Amniotic stem cell (primary cell): Measurements from ENCODE around the gene GRM1.

Source experiments
- DNase-seq: peaks from one replicate; lab custom pipeline; 2025; lab: John Stamatoyannopoulos, UW

GRM1 gene

DNA sequence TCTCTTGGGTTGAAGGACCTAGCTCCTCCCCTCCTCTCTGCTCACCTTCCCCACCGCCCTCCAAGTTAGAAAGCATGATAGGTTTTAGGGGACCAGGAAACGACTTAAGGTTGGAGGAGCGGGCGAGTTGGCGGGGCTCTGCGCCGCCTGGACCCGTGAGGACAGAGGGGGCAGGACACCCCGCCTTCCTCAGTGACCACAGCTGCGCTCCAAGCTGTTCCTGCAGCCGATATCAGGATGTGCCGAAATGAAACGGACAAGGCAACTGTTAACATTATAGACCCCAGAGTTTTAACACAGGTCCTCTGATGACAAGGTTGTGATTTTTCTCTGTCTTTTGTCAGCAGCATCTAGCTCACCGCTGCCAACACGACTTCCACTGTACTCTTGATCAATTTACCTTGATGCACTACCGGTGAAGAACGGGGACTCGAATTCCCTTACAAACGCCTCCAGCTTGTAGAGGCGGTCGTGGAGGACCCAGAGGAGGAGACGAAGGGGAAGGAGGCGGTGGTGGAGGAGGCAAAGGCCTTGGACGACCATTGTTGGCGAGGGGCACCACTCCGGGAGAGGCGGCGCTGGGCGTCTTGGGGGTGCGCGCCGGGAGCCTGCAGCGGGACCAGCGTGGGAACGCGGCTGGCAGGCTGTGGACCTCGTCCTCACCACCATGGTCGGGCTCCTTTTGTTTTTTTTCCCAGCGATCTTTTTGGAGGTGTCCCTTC lies at the start of gene GRM1:
Gene GRM1, plus strand, starts transcription at position 212 of the 722 bp plus-strand sequence. Its CDS starts 456 bp downstream, at position 668.
- DNase-seq, result no peak

DNA sequence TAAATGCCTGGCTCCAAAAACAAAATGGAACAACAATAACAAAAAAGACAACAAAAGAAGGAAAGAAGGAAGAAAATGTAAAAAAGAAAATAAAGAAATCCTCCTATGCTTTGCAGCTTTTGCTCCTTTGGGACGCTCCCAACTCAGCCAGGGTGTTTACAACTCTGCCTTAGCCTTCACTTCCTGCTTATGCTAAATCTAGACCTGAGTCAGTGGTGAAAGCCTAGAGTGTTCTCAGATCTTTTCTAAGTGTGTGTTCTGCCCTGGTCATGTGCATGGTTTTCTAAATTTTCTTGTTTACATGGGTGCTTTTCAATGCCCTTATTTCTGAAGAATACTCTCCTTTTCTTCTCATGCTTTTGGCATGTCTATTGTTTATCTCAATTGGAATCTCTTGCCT lies 19.5 kb upstream of the GRM1 start:
- DNase-seq, result no peak

DNA sequence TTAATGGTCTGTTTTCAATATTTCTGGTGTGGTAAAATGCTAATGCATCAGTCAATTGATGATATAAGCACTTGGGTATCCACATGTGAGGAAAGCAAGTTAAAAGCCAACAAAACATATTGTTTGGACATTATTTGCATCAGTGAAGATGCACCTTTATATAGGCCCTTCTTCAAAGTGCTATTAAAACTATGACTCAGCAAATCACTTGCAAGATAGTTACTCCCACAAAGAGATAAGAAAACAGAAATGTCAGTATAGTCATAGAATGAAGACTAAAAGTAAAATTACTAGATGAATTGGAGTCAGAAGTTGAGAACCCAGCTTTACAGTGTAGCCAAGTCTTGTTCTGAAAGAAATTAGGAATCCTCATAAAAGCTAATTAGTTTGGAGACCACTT lies 14.6 kb upstream of the GRM1 start:
- DNase-seq, result no peak

DNA sequence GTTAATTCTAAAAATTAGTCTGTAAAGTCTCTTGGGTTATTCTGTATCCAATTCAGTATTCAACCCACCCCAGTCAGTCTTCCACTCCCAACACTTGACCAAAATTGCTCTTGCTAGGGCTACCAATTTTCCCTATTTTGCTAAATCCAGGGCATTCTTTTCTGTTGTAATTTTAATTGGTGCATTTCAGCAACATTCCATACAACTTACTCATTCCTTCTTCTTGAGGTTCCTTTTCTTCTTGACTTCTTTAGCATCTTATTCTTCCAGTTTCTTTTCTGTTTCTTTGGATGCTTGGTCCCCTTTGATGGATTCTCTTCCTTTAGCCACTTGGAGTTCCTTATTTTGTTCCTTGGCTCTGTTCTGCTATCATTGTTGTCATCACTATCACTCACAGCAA lies 11.2 kb upstream of the GRM1 start:
- no peak for DNase-seq

DNA sequence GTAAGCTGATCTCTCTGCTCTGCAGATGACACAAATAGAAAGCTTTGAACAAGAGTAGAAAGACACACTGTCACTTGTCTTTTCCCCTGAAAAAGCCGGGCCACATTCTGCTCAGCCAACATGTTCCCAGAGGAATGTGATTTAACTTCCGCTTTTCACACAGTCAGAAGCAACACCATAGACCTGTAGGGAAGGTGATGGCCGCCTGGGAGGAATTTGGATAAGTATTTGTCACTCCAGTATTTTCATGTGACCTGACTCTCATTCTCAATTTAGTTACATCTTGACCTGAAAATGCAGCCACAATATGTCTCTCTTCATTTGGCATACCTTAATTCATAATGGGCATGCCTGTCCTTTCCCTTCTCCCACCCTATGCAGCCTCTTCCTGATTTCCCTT lies 2.0 kb upstream of the GRM1 start:
- no peak for DNase-seq

DNA sequence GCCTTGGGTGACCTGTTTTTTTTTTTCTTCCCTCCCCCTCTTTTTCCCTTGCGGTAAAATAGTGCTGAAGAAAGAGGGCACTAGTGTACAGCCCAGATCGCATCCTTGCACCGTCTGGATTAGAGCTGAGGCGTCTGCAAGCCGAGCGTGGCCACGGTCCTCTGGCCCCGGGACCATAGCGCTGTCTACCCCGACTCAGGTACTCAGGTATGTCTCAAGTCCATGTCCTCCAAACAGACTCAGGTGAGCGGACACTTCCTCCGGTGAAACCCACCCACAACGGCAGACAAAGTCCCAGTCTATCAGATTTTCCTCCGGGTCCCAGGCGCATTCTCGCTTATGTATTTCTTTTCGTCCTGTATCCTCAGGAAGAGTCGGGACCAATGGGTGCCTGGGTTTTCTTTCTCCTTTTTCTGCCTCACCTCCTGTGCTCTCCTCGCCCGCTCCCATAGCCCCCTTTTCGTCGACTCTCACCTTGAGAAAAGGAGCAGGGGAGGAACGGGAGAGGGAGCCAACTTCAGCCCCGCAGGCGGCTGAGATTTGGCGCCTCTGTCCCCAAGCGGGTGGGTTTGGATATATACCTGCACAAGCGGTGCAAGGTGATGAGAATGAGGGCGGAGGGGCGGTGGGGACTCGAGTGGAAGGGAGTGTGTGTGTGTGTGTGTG lies 1.1 kb upstream of the GRM1 start:
- no peak for DNase-seq

DNA sequence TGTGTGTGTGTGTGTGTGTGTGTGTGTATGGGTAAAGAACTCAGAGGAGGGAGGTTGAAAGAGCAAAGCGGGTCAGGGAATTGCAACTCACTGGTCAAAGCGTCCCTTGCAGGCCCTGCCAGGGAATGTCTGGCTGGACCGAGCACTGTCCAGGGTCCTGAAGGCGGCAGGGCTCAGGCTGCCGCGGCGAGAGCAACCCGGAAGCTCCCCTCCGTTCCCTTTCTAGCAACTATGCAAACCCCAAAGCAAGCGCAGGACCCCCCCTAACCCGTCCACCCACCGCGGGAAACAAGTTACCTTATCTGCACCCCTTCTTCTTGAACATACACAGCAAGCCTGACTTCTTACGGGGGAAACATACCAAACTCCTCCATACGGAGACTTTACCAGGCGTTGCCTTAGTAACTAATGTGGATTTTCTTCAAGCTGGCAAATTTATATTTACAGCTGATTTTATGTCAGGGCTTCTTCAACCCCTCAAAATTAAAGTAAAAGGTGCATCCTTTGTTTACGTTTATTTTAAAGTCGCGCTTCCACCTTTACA lies 538 bp upstream of the GRM1 start:
- peak; percentile 23 for DNase-seq

DNA sequence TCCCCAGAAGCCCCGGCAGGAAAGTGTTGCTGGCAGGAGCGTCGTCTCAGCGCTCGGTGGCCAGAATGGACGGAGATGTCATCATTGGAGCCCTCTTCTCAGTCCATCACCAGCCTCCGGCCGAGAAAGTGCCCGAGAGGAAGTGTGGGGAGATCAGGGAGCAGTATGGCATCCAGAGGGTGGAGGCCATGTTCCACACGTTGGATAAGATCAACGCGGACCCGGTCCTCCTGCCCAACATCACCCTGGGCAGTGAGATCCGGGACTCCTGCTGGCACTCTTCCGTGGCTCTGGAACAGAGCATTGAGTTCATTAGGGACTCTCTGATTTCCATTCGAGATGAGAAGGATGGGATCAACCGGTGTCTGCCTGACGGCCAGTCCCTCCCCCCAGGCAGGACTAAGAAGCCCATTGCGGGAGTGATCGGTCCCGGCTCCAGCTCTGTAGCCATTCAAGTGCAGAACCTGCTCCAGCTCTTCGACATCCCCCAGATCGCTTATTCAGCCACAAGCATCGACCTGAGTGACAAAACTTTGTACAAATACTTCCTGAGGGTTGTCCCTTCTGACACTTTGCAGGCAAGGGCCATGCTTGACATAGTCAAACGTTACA lies 817 bp downstream of the GRM1 start:
- DNase-seq, result no peak

DNA sequence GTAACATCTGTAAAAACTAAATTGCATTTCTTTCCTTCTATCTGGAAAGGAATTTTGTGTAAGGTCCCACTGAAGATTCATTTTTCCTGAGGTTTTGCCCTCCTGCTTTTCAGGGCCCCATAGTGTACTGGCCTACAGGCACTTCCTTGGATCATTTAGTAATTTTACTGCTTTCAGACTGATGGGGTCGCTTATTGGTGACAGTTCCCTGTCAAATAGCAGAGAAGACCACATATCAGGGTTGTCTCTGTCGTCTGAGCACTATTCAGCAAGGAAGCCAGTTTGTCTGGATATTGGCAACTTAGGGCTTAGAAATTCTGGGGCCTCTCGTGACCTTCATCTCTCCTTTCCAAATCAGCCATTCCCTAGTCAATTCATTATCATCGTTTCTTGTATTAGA lies 3.5 kb downstream of the GRM1 start:
- DNase-seq, result no peak

DNA sequence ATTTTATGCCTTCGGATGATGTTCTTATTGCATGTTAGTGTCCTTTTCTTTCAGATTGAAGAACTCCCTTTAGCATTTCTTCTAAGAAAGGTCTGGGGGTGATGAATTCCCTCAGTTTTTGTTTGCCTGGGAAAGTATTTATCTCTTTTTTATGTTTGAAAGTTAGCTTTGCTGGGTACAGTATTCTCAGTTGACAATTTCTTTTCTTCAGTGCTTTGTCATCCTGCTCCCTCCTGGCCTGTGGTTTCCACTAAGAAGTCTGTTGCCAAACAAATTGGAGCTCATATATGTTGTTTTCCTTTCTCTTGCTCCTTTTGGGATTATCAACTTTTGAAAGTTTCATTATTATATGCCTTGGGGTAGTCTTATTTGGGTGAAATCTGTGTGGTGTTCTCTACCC lies 11.5 kb downstream of the GRM1 start:
- no peak for DNase-seq

DNA sequence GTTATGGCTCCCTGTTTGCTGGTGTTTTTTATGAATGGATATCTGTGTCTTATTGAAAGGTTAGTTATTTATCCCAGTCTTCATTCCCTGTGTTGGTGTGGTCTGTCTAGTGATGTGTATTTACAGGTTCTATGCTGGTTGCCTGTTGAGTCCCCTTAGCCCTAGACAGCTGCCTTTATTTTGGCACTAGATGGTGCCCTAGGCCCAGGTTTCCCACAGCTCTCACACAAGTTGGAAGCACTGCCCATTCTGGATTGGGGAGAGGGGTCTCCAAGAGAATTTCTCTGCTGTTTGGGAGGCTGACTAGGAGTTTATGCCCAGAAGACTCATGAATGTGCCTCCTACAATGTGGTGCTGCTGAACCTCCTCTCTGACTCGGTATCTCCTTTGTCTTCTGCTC lies 12.4 kb downstream of the GRM1 start:
- no peak for DNase-seq

DNA sequence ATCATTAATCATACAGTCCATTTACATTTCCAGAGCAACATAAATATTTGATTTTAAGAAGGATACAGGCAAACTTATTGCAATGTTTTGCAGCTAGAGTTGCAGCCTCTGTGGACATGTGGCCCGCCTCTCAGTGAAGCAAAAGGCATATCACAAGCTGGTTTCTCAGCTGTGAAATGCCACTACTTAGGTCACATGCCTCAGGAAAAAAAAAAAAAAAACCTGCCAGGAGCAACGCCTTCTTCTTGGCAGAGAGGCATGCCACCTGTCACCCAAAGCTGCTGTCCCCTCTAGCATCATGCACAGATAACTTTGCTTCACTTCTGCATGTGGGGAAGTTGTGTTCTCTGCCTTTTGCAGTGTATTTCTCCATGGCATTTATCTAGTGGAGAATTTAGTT lies 18.5 kb downstream of the GRM1 start:
- no peak for DNase-seq

DNA sequence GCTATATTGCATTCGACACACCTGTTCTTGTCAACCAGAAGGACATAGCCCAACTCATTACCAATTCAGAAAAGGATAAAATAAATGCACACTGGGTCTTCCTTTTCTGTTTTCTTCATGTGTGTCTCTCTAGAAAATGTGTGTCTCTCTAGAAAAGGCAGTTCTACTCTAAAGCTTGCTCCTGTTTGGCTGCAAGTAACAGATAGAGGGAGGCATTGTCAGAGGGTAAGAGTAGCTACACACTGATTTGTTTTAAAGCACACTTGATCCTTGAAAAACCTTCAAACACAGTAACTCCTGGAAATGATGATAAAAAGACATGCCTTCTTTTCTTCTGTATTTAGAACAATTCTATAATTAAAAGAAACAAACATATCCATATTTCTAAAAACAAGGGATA lies 21.3 kb downstream of the GRM1 start:
- no peak for DNase-seq

DNA sequence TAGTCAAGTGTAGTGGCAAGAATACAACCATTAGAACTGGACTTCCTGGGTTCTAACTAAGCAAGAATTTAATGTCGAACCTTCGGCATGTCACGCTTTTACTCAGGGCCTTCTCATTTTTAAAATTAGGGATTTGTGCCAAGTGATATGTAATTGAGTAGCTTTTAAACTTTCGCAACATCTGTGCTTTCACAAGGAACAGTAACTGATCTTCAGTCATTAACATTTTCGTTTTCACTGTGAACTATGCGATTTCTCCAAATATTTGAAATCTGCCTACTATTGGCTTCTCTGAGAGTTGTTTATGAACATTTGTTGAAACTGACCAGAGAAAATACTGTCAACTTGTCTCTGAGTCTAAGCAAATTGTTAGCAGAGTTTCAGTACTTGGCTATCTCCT lies 27.6 kb downstream of the GRM1 start:
- DNase-seq, result no peak

DNA sequence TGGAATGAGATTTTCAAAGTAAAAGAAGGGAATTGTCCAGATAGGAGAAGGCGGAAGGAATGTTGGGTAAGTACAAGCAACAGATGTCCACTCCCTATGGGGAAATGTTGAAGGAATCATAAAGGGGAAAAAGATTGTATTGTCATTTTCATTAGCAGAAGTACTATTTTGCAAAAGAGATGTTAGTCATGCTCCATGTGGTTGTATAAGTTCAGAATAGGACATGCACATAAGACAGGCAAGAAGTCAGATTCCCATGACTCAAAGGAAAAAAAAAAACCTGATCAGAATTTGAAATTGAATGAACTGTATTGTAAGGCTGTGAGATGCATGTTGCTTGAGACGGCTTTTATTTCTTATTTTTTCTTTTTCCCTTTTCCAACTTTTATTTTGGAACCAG lies 36.8 kb downstream of the GRM1 start:
- no peak for DNase-seq

DNA sequence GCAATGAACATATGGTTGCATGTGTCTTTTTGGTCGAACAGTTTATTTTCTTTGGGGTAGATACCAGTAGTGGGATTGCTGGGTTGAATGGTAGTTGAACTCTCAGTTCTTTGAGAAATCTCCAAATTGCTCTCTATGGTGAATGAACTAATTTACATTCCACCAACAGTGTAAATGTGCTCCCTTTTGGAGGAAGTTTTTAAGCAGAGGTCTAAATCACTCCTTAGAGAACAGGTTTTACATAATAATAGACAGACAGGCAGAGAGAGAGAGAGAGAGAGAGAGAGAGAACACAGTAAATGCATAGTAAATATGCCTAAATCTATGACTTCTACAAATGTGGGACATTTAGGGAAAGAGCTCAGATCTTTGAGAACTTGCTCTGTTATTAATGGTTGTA lies 37.6 kb downstream of the GRM1 start:
- no peak for DNase-seq

DNA sequence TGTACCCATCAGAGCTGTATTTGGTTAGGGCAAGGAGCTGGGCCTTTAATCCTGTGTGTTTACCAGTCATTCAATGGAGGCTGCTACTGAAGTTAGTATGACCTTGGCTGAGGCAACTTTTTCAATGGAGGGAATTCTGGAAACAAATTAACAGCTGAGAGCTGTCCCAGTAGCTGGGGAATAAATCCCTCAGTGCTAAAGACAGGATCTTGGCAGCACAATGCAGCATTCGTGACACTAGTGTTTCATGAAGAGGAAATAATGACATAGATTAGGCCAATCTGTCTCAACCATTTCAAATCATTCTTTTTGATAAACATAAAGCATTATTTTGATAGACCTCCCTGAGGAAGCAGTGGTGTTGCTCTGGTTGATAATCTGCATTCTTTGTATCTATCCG lies 42.9 kb downstream of the GRM1 start:
- no peak for DNase-seq

DNA sequence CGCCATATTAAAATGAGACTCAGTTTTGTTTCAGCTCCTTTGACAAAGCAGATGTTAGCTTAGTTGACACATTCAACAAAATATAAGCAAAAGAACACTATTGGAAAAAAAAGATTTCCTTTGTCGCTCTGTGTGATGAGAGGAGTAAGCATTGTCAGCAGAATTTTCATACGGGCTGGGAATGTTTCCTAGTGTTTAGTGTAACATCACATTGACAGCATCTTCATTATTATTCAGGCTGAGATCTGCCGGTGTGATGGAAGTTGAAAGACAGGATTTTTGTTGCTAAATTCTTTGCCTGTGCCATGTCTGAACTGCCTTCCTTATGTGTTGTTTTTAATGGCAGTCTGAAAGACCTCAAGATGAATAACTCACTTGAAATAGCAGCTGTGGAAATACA lies 49.1 kb downstream of the GRM1 start:
- no peak for DNase-seq

DNA sequence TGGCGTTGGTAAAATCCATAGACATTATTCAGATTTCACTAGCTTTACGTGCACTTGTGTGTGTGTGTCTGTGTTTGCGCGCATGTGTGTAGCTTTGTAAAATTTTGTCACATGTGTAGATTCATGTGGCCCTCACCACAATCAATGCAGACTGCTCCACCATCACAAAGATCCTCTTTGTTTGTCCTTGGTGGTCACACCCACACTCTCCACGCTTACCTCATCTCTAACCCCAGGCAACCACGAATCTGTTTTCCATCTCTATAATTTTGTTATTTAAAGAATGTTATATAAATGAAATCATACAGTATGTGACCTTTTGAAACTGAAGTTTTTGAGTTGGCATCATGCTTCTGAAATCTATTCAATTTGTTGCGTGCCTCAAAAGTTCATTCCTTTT lies 58.5 kb downstream of the GRM1 start:
- DNase-seq, result no peak

DNA sequence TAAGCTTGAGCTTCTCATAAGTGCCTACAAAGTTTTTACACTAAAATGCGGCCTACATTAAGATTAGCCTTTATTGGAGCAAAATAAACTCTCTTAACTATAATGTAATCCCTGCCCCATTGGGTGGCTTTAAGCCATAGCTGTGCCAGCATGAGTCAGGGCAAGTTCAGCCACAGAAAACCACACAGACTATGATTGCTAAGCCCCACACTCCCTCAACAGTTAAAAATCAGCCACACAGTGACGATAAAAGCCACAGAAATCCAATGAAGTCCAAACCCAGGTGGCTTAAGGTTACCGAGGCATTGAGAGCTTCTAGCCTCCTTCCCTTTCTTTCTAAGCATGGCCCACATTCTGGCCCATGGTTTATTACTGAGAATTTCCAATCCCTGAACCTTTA lies 61.6 kb downstream of the GRM1 start:
- DNase-seq, result no peak

DNA sequence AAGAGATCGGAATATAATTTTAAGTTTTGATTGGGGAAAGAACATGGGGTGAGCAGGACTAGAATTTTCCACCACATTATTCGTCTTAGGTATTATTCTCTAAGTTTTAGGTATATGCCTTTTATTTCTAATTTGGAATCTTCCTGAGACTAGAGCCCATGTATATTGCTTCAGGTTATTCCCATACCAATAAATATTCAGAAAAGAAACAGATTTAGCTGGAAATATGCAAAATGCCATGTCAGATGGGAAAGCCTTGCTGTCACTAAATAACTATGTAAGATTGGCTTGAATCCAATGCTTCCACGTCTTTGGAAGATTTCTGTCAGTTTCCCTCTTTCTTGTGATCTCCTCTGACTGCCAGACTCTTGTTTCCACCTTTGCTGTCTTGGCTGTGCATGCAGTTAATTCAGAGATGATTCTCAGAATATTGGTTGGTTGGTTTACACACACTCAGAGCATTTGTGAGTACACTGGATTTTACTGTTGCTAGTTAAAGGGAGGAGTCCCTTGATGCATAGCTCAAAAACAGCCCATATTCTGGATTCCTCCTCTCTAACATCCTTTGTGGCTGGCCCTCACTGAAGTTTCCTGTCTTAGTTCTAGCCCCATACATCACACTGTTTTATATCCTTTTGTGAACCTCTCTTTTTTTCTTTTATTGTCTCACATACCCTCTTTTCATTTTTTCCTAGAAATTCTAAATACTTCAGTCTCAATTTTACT lies 64.3 kb downstream of the GRM1 start:
- no peak for DNase-seq

DNA sequence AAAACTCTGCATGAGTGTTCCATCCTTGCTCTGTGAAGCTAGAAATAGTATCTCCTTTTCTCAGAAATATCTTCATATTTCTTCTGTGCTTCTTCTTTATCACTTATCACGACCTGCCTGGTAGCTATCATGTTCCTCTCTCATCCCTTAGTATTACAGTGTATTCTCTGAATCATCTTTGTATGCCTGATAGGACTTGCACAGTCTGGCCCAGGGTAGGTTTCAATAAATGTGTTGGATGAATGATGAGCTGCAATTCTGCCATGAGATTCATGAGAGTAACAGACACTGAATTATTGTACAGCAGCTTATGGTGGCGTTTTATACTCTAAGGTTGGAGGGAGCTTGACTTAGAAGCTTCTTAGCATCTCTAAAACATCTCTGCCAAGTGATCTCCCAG lies 66.6 kb downstream of the GRM1 start:
- no peak for DNase-seq

DNA sequence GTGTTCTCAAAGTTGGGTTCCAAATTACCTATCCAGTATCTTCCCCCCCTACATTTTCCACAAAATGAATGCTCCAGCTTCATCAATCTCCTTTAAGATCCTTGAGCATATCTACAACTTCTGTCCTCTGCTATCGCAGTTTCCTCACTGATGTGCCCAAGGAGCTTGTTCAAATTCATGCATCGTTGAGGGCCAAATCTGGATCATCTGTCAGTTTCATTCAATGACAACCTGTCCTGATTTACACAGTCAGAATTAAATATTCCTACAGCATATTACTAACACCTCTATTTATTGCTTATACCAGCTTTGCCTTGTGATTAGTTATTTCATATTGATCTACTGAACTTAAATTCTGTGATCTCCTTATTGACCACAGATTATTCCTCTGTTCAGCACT lies 68.7 kb downstream of the GRM1 start:
- DNase-seq, result no peak
